SH-SY5Y (cell line): ENCODE data around the gene TMEM117.

Experiments
- GATA2 ChIP-seq: IDR thresholded peaks from 2 replicates; pipeline ENCODE4 v1.6.1; 2011; ENCODE audit warnings: mild to moderate bottlenecking, low read depth, low read length
- GATA3 ChIP-seq: IDR thresholded peaks from 2 replicates; pipeline ENCODE4 v1.6.1; 2011; ENCODE audit warnings: low read depth, mild to moderate bottlenecking, low read length, moderate library complexity

GRCh38 chr12:43964033-43964432 lies 128.2 kb downstream of the TMEM117 start:
- TF ChIP-seq GATA2 (no peak), GATA3 (no peak)
